Stimulated activated memory B cell treated with anti-CD40 and anti-IgM and Interleukin-4, amounts not matched to agents 10 μg/mL and 1 μg/mL and 100 μg/mL, for 72 hours (primary cell): Measurements from ENCODE around the gene GPR132.
A peak's percentile ranks its signal among the peaks of the same experiment; 100 is the strongest.

Source experiments
- ATAC-seq: fragments of 150-1000 bp; cut with Tn5 transposase; 2 replicates; pipeline ENCODE4 v1.10.0; 2021
- H3K27ac Mint-ChIP-seq: one replicate; pipeline ENCODE4 v1.8.0; 2022; ENCODE audit warnings: mild to moderate bottlenecking, mixed read lengths
- H3K27me3 Mint-ChIP-seq: one replicate; pipeline ENCODE4 v1.8.0; 2022; ENCODE audit warnings: mixed read lengths
- H3K36me3 Mint-ChIP-seq: one replicate; pipeline ENCODE4 v1.8.0; 2022; ENCODE audit warnings: mixed read lengths
- H3K4me1 Mint-ChIP-seq: one replicate; pipeline ENCODE4 v1.8.0; 2022; ENCODE audit warnings: mixed read lengths
- H3K4me3 Mint-ChIP-seq: one replicate; pipeline ENCODE4 v1.8.0; 2022; ENCODE audit warnings: mild to moderate bottlenecking, moderate library complexity, mixed read lengths
- H3K9me3 Mint-ChIP-seq: one replicate; pipeline ENCODE4 v1.8.0; 2022; ENCODE audit warnings: mixed read lengths

The GPR132 gene

GRCh38 chr14:105094193-105094907 lies 29.1 kb upstream of the GPR132 start:
- H3K36me3 Mint-ChIP-seq = peaks cover under 1% of the 10 kb centered on the region
- no peak for ATAC-seq
- H3K4me1 Mint-ChIP-seq = peaks cover 32% of the 10 kb centered on the region
- peak overlapping the region; percentile 80 for H3K4me3 Mint-ChIP-seq
- H3K9me3 Mint-ChIP-seq = no peaks in the 10 kb centered on the region
- H3K27ac Mint-ChIP-seq = peak overlapping the region; percentile 70
- peaks cover 32% of the 10 kb centered on the region for H3K27me3 Mint-ChIP-seq

GRCh38 chr14:105093431-105094192 lies 28.4 kb upstream of the GPR132 start:
- peak overlapping the region; percentile 80 for H3K4me3 Mint-ChIP-seq
- no peaks in the 10 kb centered on the region for H3K9me3 Mint-ChIP-seq
- ATAC-seq = peak; percentile 84
- peaks cover 35% of the 10 kb centered on the region for H3K4me1 Mint-ChIP-seq
- H3K36me3 Mint-ChIP-seq = no peaks in the 10 kb centered on the region
- H3K27ac Mint-ChIP-seq = peak overlapping the region; percentile 79
- H3K27me3 Mint-ChIP-seq = peaks cover 29% of the 10 kb centered on the region

- H3K27ac Mint-ChIP-seq = peak overlapping the region; percentile 79
- no peaks in the 10 kb centered on the region for H3K9me3 Mint-ChIP-seq
- peak overlapping the region; percentile 85 for H3K4me3 Mint-ChIP-seq
- peaks cover 40% of the 10 kb centered on the region for H3K4me1 Mint-ChIP-seq
- no peaks in the 10 kb centered on the region for H3K36me3 Mint-ChIP-seq
- peaks cover 29% of the 10 kb centered on the region for H3K27me3 Mint-ChIP-seq
- peak; percentile 58 for ATAC-seq
These were observed 27.8 kb upstream of the GPR132 start for GRCh38 chr14:105093038-105093430.

- H3K27me3 Mint-ChIP-seq = peaks cover 23% of the 10 kb centered on the region
- H3K4me1 Mint-ChIP-seq = peaks cover 40% of the 10 kb centered on the region
- H3K36me3 Mint-ChIP-seq = no peaks in the 10 kb centered on the region
- peak overlapping the region; percentile 79 for H3K27ac Mint-ChIP-seq
- H3K4me3 Mint-ChIP-seq = peak overlapping the region; percentile 85
- H3K9me3 Mint-ChIP-seq = no peaks in the 10 kb centered on the region
- no peak for ATAC-seq
These were observed 27.2 kb upstream of the GPR132 start for GRCh38 chr14:105092171-105093037.

- ATAC-seq = no peak
- H3K4me1 Mint-ChIP-seq = peaks cover 47% of the 10 kb centered on the region
- no peaks in the 10 kb centered on the region for H3K9me3 Mint-ChIP-seq
- peaks cover 20% of the 10 kb centered on the region for H3K27me3 Mint-ChIP-seq
- H3K36me3 Mint-ChIP-seq = no peaks in the 10 kb centered on the region
- no peak overlapping the region for H3K4me3 Mint-ChIP-seq
- H3K27ac Mint-ChIP-seq = peak overlapping the region; percentile 79
These were observed 26.4 kb upstream of the GPR132 start for GRCh38 chr14:105091517-105092170.

GRCh38 chr14:105091054-105091516 lies 25.9 kb upstream of the GPR132 start:
- H3K27ac Mint-ChIP-seq = no peak overlapping the region
- ATAC-seq = no peak

GRCh38 chr14:105090493-105091053 lies 25.3 kb upstream of the GPR132 start:
- H3K36me3 Mint-ChIP-seq = no peaks in the 10 kb centered on the region
- H3K27ac Mint-ChIP-seq = no peak overlapping the region
- H3K9me3 Mint-ChIP-seq = no peaks in the 10 kb centered on the region
- H3K27me3 Mint-ChIP-seq = peaks cover 21% of the 10 kb centered on the region
- ATAC-seq = peak; percentile 66
- peaks cover 53% of the 10 kb centered on the region for H3K4me1 Mint-ChIP-seq
- H3K4me3 Mint-ChIP-seq = no peak overlapping the region

More at GRCh38 chr14:105091054-105091516, 25.9 kb upstream of the GPR132 start:
- no peaks in the 10 kb centered on the region for H3K36me3 Mint-ChIP-seq
- no peak overlapping the region for H3K4me3 Mint-ChIP-seq
- no peaks in the 10 kb centered on the region for H3K9me3 Mint-ChIP-seq
- H3K4me1 Mint-ChIP-seq = peaks cover 52% of the 10 kb centered on the region
- peaks cover 21% of the 10 kb centered on the region for H3K27me3 Mint-ChIP-seq

- H3K27ac Mint-ChIP-seq = no peak overlapping the region
- H3K9me3 Mint-ChIP-seq = no peaks in the 10 kb centered on the region
- H3K27me3 Mint-ChIP-seq = peaks cover 21% of the 10 kb centered on the region
- ATAC-seq = no peak
- peaks cover 53% of the 10 kb centered on the region for H3K4me1 Mint-ChIP-seq
- no peaks in the 10 kb centered on the region for H3K36me3 Mint-ChIP-seq
- H3K4me3 Mint-ChIP-seq = no peak overlapping the region
These were observed 24.7 kb upstream of the GPR132 start for GRCh38 chr14:105089746-105090492.

- peaks cover under 1% of the 10 kb centered on the region for H3K9me3 Mint-ChIP-seq
- H3K36me3 Mint-ChIP-seq = no peaks in the 10 kb centered on the region
- peaks cover 28% of the 10 kb centered on the region for H3K27me3 Mint-ChIP-seq
- peaks cover 46% of the 10 kb centered on the region for H3K4me1 Mint-ChIP-seq
- ATAC-seq = no peak
- peak overlapping the region; percentile 37 for H3K27ac Mint-ChIP-seq
- no peak overlapping the region for H3K4me3 Mint-ChIP-seq
These were observed 23.8 kb upstream of the GPR132 start for GRCh38 chr14:105088812-105089745.

- Mint-ChIP-seq H3K9me3 (peaks cover 5% of the 10 kb centered on the region), H3K4me3 (peak overlapping the region; percentile 66), H3K27me3 (peaks cover 37% of the 10 kb centered on the region), H3K27ac (peak overlapping the region; percentile 37), H3K36me3 (no peaks in the 10 kb centered on the region), H3K4me1 (peaks cover 39% of the 10 kb centered on the region)
- no peak for ATAC-seq
These were observed 23.0 kb upstream of the GPR132 start for GRCh38 chr14:105087963-105088811.

- Mint-ChIP-seq H3K4me1 (peaks cover 33% of the 10 kb centered on the region), H3K36me3 (no peaks in the 10 kb centered on the region)
These were observed 22.2 kb upstream of the GPR132 start for GRCh38 chr14:105087308-105087962.

GRCh38 chr14:105086833-105087307 lies 21.6 kb upstream of the GPR132 start:
- peak; percentile 88 for ATAC-seq

More at GRCh38 chr14:105087308-105087962, 22.2 kb upstream of the GPR132 start:
- H3K4me3 Mint-ChIP-seq = peak overlapping the region; percentile 82
- H3K27ac Mint-ChIP-seq = peak overlapping the region; percentile 79
- peak; percentile 38 for ATAC-seq
- peaks cover 43% of the 10 kb centered on the region for H3K27me3 Mint-ChIP-seq
- peaks cover 5% of the 10 kb centered on the region for H3K9me3 Mint-ChIP-seq

More at GRCh38 chr14:105086833-105087307, 21.6 kb upstream of the GPR132 start:
- Mint-ChIP-seq H3K4me3 (peak overlapping the region; percentile 82), H3K4me1 (peaks cover 31% of the 10 kb centered on the region), H3K36me3 (no peaks in the 10 kb centered on the region), H3K27ac (peak overlapping the region; percentile 79), H3K27me3 (peaks cover 43% of the 10 kb centered on the region), H3K9me3 (peaks cover 5% of the 10 kb centered on the region)
